GM23338 (cell line): ENCODE data around the gene PSKH1. TPM values are rescaled to one million over a fixed set of nuclear protein-coding genes. Genes with fewer than 3 reads are reported as not detected.

Experiments used
- ATAC-seq: fragments of 200-7000 bp; cut with Tn5 transposase; 3 replicates; pipeline ENCODE4 v1.9.1; 2020
- DNase-seq: peaks from one replicate; pipeline ENCODE4 v3.0.0-alpha.2; 2015; ENCODE audit warnings: low spot score
- H2AFZ ChIP-seq: fragments of 200-600 bp; sonication (generic); 2 replicates; pipeline ENCODE4 v1.8.0; 2016; ENCODE audit warnings: antibody characterized with exemption, mild to moderate bottlenecking, moderate library complexity
- H3F3A ChIP-seq: fragments of 200-600 bp; sonication (generic); replicated peaks from 2 replicates; pipeline ENCODE4 v1.8.0; 2017; ENCODE audit warnings: antibody characterized with exemption, mixed run types, low read depth
- H3K27ac ChIP-seq: fragments of 200-600 bp; sonication (generic); 2 replicates; pipeline ENCODE4 v1.6.1; 2016; ENCODE audit warnings: low read depth
- H3K27me3 ChIP-seq: fragments of 200-600 bp; sonication (generic); 2 replicates; pipeline ENCODE4 v1.8.0; 2016; ENCODE audit warnings: mild to moderate bottlenecking, mixed run types, moderate library complexity; ENCODE audit not compliant: insufficient read depth
- H3K36me3 ChIP-seq: fragments of 200-600 bp; sonication (generic); 2 replicates; pipeline ENCODE4 v1.8.0; 2016; ENCODE audit warnings: mild to moderate bottlenecking; ENCODE audit not compliant: insufficient read depth
- H3K4me1 ChIP-seq: fragments of 200-600 bp; sonication (generic); 2 replicates; pipeline ENCODE4 v1.8.0; 2016; ENCODE audit warnings: mild to moderate bottlenecking, moderate library complexity; ENCODE audit not compliant: insufficient read depth
- H3K4me2 ChIP-seq: fragments of 200-600 bp; sonication (generic); 2 replicates; pipeline ENCODE4 v1.7.1; 2017; ENCODE audit warnings: mixed run types
- H3K4me3 ChIP-seq: fragments of 200-600 bp; sonication (generic); 2 replicates; pipeline ENCODE4 v1.6.1; 2016; ENCODE audit warnings: mixed run types
- H3K79me2 ChIP-seq: fragments of 200-600 bp; sonication (generic); replicated peaks from 2 replicates; pipeline ENCODE4 v1.8.0; 2017; ENCODE audit warnings: mild to moderate bottlenecking; ENCODE audit not compliant: insufficient read depth
- H3K9me2 ChIP-seq: fragments of 200-600 bp; sonication (generic); 2 replicates; pipeline ENCODE4 v1.8.0; 2017; ENCODE audit not compliant: insufficient read depth
- H4K20me1 ChIP-seq: fragments of 200-600 bp; sonication (generic); replicated peaks from 2 replicates; pipeline ENCODE4 v1.8.0; 2017; ENCODE audit warnings: mild to moderate bottlenecking; ENCODE audit not compliant: insufficient read depth
- H3K27ac Mint-ChIP-seq: 2 replicates; pipeline ENCODE4 v1.8.0; 2020; ENCODE audit warnings: inconsistent platforms, mild to moderate bottlenecking, moderate library complexity, mixed read lengths
- H3K27me3 Mint-ChIP-seq: 3 replicates; pipeline ENCODE4 v1.8.0; 2022; ENCODE audit warnings: low read depth, mild to moderate bottlenecking, moderate library complexity, mixed read lengths, inconsistent platforms; ENCODE audit not compliant: insufficient read depth, poor library complexity
- H3K36me3 Mint-ChIP-seq: 3 replicates; pipeline ENCODE4 v1.8.0; 2021; ENCODE audit warnings: low read depth, mild to moderate bottlenecking, inconsistent platforms, moderate library complexity, mixed read lengths
- H3K4me1 Mint-ChIP-seq: 3 replicates; pipeline ENCODE4 v1.8.0; 2020; ENCODE audit warnings: mild to moderate bottlenecking, inconsistent platforms, mixed read lengths
- H3K4me3 Mint-ChIP-seq: 3 replicates; pipeline ENCODE4 v1.8.0; 2021; ENCODE audit warnings: moderate library complexity, mild to moderate bottlenecking, inconsistent platforms, mixed read lengths
- H3K9me3 Mint-ChIP-seq: 3 replicates; pipeline ENCODE4 v1.8.0; 2020; ENCODE audit warnings: moderate library complexity, mild to moderate bottlenecking, inconsistent platforms, mixed read lengths
- CREB1 ChIP-seq: fragments of 250-450 bp; sonication (Bioruptor Pico); IDR thresholded peaks from 2 replicates; pipeline ENCODE4 v1.5.0; 2020; ENCODE audit warnings: low read depth, mild to moderate bottlenecking, moderate library complexity
- EZH2 ChIP-seq: fragments of 200-600 bp; sonication (generic); IDR thresholded peaks from one replicate; pipeline ENCODE4 v1.8.0; 2017; ENCODE audit warnings: antibody characterized with exemption, mild to moderate bottlenecking, low read depth; ENCODE audit not compliant: unreplicated experiment
- EZH2phosphoT487 ChIP-seq: fragments of 200-600 bp; sonication (generic); IDR thresholded peaks from one replicate; pipeline ENCODE4 v1.8.1; 2018; ENCODE audit warnings: antibody characterized with exemption; ENCODE audit not compliant: unreplicated experiment
- JUNB ChIP-seq: IDR thresholded peaks from one replicate; pipeline ENCODE4 v1.6.1; 2016; ENCODE audit warnings: antibody characterized with exemption; ENCODE audit not compliant: unreplicated experiment
- NANOG ChIP-seq: IDR thresholded peaks from 2 replicates; pipeline ENCODE4 v1.6.1; 2016; ENCODE audit warnings: antibody characterized with exemption, borderline replicate concordance
- POLR2AphosphoS5 ChIP-seq: IDR thresholded peaks from 2 replicates; pipeline ENCODE4 v1.6.1; 2016; ENCODE audit warnings: antibody characterized with exemption, low read depth
- STAT1 ChIP-seq: IDR thresholded peaks from one replicate; pipeline ENCODE4 v1.6.1; 2016; ENCODE audit warnings: antibody characterized with exemption; ENCODE audit not compliant: unreplicated experiment
- ZNF114 ChIP-seq: fragments of 250-450 bp; sonication (Bioruptor Pico); IDR thresholded peaks from 2 replicates; pipeline ENCODE4 v1.5.0; 2020; ENCODE audit warnings: mild to moderate bottlenecking, moderate library complexity
- polyA plus RNA-seq: library from polyadenylated mRNA; unstranded; fragments of >200 nt; fragmentation: Nextera tagmentation; extraction: Ambion mirVana; gene quantifications from 2 replicates; pipeline ENCODE4 v1.2.1, GENCODE V29; 2016
- total RNA-seq: library from RNA; depleted of rRNA; stranded (reverse); fragments of >200 nt; shearing (Covaris generic); gene quantifications from 2 replicates; pipeline ENCODE4 v1.2.3, GENCODE V29; 2014
- TF ChIP-seq, protein P1 (sequence below), 2 experiments: fragments of 200-600 bp in 1 of 2; sonication (generic) in 1 of 2; conservative IDR thresholded peaks; 2 replicates each; pipeline versions ENCODE4 v1.5.1 to v1.6.1; 2016 to 2017; ENCODE audit warnings: antibody characterized with exemption in 2 of 2, low read depth in 2 of 2, mild to moderate bottlenecking in 2 of 2, moderate library complexity in 1 of 2
- TF ChIP-seq, protein P2 (sequence below): IDR thresholded peaks from one replicate; pipeline ENCODE4 v1.6.1; 2018; ENCODE audit warnings: antibody characterized with exemption; ENCODE audit not compliant: unreplicated experiment
- TF ChIP-seq, protein P3 (sequence below): IDR thresholded peaks from 2 replicates; pipeline ENCODE4 v1.6.1; 2016; ENCODE audit warnings: antibody characterized with exemption

The PSKH1 gene
- total and polyA plus RNA-seq, 2 experiments from 2014 or later: 14.3 to 23.9 TPM

DNA sequence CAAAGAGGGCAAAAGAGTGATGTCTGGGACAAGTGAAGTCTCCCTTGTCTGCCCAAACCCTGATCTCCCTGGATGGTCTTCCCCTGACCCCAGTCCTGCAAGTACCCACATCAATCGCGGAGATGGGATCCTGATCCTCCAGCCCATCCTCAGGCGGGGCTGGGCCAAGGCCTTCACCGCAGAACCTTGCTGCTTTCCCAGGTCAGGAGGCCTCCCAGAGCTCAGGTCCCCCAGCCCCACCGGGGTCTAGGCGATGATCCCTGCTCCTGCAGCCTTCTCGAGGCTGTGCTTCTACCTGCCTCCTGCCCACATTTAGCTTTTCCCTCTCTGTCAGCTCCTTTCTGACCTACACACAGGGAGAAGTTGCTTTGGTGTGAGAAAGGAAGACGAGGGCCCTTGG, 69.1 kb downstream of the PSKH1 start (continued):
- TF ChIP-seq, protein P1, sequence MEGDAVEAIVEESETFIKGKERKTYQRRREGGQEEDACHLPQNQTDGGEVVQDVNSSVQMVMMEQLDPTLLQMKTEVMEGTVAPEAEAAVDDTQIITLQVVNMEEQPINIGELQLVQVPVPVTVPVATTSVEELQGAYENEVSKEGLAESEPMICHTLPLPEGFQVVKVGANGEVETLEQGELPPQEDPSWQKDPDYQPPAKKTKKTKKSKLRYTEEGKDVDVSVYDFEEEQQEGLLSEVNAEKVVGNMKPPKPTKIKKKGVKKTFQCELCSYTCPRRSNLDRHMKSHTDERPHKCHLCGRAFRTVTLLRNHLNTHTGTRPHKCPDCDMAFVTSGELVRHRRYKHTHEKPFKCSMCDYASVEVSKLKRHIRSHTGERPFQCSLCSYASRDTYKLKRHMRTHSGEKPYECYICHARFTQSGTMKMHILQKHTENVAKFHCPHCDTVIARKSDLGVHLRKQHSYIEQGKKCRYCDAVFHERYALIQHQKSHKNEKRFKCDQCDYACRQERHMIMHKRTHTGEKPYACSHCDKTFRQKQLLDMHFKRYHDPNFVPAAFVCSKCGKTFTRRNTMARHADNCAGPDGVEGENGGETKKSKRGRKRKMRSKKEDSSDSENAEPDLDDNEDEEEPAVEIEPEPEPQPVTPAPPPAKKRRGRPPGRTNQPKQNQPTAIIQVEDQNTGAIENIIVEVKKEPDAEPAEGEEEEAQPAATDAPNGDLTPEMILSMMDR (conservative IDR thresholded peaks at IDR 0.05; ENCODE audit: low read depth in 2 of 2): no peak
- TF ChIP-seq, protein P2, sequence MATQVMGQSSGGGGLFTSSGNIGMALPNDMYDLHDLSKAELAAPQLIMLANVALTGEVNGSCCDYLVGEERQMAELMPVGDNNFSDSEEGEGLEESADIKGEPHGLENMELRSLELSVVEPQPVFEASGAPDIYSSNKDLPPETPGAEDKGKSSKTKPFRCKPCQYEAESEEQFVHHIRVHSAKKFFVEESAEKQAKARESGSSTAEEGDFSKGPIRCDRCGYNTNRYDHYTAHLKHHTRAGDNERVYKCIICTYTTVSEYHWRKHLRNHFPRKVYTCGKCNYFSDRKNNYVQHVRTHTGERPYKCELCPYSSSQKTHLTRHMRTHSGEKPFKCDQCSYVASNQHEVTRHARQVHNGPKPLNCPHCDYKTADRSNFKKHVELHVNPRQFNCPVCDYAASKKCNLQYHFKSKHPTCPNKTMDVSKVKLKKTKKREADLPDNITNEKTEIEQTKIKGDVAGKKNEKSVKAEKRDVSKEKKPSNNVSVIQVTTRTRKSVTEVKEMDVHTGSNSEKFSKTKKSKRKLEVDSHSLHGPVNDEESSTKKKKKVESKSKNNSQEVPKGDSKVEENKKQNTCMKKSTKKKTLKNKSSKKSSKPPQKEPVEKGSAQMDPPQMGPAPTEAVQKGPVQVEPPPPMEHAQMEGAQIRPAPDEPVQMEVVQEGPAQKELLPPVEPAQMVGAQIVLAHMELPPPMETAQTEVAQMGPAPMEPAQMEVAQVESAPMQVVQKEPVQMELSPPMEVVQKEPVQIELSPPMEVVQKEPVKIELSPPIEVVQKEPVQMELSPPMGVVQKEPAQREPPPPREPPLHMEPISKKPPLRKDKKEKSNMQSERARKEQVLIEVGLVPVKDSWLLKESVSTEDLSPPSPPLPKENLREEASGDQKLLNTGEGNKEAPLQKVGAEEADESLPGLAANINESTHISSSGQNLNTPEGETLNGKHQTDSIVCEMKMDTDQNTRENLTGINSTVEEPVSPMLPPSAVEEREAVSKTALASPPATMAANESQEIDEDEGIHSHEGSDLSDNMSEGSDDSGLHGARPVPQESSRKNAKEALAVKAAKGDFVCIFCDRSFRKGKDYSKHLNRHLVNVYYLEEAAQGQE: no peak

DNA sequence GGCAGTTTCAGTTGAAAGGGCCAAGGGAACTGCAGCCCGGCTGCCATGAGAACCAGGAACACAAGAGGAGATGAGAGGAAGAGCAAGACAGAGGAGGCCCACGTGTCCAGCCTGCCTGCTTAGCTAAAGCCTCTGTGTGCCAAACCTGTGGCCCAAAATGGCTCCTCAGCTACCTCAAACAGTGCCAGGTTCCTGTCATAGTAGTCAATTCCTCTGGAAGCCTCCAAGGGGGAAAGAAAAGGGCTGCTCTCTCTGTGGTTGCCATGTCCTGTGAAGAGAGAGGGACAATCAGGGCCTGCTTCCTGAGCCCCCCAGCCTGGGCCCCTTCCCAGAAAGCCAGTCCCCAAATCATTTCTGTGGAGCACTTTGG, 70.2 kb downstream of the PSKH1 start:
- peaks cover 4% of the 10 kb centered on the region for H3K36me3 ChIP-seq
- TF ChIP-seq NANOG (no peak), ZNF114 (CRISPR knock-in tag) (no peak), CREB1 (CRISPR knock-in tag) (no peak), EZH2phosphoT487 (no peak), JUNB (no peak), POLR2AphosphoS5 (no peak), STAT1 (no peak), EZH2 (no peak)
- TF ChIP-seq, protein P2: no peak
- TF ChIP-seq, protein P1 (conservative IDR thresholded peaks at IDR 0.05; ENCODE audit: low read depth in 2 of 2): no peak
- TF ChIP-seq, protein P3, sequence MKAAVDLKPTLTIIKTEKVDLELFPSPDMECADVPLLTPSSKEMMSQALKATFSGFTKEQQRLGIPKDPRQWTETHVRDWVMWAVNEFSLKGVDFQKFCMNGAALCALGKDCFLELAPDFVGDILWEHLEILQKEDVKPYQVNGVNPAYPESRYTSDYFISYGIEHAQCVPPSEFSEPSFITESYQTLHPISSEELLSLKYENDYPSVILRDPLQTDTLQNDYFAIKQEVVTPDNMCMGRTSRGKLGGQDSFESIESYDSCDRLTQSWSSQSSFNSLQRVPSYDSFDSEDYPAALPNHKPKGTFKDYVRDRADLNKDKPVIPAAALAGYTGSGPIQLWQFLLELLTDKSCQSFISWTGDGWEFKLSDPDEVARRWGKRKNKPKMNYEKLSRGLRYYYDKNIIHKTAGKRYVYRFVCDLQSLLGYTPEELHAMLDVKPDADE: no peak

More for the DNA sequence above, 70.2 kb downstream of the PSKH1 start:
- H4K20me1 ChIP-seq: peaks cover 29% of the 10 kb centered on the region
- H3K4me2 ChIP-seq: no peak overlapping the region
- peaks cover 38% of the 10 kb centered on the region for H3K4me1 ChIP-seq
- Mint-ChIP-seq H3K27ac (no peak overlapping the region), H3K4me1 (peaks cover 37% of the 10 kb centered on the region), H3K27me3 (peaks cover 10% of the 10 kb centered on the region), H3K36me3 (peaks cover 28% of the 10 kb centered on the region), H3K9me3 (no peaks in the 10 kb centered on the region; the same call in 2 of the 3 replicates), H3K4me3 (0 out of 3 replicates have a peak overlapping the region, but pooled peaks have one; percentile 52)
- DNase-seq (no peak), ATAC-seq (no peak)
- H3K27me3 ChIP-seq: no peaks in the 10 kb centered on the region
- peaks cover 42% of the 10 kb centered on the region for H3K79me2 ChIP-seq
- no peak overlapping the region for H2AFZ ChIP-seq
- H3K4me3 ChIP-seq: no peak overlapping the region
- 0 out of 2 replicates have a peak, but pooled peaks cover 16% of the 10 kb centered on the region for H3F3A ChIP-seq
- H3K27ac ChIP-seq: no peak overlapping the region
- no peaks in the 10 kb centered on the region for H3K9me2 ChIP-seq
